SW 1271 (cell line): Measurements from ENCODE around the gene LILRA2.
"Not testable (repeated sequence)": the region's sequence is repeated elsewhere in the genome, so short reads cannot be mapped to it uniquely, and the experiment has no call there.

Source experiments
- DNase-seq, 2 experiments: peaks; one replicate each; lab custom pipeline; 2025; lab: John Stamatoyannopoulos, UW

LILRA2 gene

DNA sequence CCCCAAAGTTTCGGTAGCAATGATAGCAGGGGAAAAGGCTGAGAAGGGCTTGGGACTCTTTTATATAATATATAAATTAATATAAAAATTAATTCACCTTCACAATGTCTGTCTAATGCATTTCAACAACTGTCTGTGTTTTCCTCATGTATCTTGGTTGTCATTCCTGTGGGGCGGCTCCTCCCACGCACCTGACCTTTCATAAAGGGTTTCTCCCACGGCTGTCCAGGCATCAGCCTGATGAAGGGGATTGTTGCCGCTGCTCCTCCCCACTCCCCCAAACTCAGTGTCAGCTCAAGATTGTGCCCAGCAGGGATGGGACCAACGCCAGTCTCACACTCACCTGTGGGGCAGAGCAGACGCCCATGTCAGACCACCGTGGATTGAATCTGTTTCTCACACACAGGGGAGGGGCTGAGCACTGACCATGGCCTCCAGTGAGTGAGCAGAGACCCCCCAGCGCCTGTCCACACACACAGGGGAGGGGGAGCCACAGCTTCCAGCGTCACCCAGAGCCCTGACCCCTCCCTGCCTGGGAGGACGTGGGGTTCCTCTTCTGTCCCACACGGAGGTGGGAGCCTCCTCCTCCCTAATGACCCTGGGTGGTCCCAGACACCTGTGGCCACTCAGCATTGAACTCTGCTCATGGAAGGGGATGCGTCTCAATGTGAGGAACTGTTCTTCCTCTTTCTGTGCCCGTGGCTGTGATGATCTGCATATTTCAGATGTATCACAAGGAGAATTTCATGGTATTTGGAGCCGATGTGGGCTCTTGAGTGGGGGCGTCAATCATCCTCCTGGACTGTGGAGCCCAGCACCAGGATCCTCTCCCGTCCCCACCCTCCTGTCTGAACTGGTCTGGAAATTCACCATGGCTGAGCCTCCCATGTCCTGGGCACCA, 1.6 kb upstream of the LILRA2 start:
- DNase-seq, result not testable (repeated sequence)

DNA sequence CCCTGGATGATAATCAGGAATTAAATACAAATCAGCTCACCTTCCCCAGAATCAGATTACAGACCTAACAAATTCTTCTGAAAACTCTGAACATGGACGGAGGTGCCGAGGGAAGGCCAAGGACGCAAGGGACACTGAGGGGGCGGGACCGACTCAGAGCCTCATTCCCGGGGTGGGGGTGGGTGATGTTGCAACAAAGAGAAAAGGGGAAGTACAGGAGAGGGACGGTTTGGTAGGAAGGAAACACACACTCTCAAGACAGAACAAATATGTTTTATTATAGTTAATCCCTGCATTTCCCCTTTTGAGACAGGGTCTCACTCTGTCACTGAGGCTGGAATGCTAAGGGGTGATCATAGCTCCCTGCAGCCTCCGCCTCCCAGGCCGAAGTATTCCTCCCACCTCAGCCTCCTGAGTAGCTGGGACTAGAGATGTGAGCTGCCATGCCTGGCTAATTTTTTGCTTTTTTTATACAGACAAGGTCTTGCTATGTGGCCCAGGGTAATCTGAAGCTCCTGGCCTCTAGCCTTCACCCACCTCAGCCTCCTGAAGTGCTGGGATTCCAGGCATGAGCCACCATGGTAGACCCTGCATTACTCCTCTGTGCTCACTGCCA, 786 bp upstream of the LILRA2 start:
- DNase-seq, result no peak

DNA sequence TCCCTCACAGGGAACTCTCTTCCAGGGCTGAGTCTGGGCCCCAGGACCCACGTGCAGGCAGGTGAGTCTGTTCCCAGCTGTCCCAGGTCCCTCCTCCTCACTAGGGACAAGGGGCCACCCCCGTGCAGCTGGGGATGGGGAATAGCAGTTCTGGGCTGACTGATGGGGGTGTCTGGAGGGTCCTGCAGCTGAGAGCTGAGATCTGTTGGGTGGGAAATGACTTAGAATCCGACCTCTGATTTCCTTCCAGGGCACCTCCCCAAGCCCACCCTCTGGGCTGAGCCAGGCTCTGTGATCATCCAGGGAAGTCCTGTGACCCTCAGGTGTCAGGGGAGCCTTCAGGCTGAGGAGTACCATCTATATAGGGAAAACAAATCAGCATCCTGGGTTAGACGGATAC, 461 bp downstream of the LILRA2 start:
- no peak for DNase-seq

DNA sequence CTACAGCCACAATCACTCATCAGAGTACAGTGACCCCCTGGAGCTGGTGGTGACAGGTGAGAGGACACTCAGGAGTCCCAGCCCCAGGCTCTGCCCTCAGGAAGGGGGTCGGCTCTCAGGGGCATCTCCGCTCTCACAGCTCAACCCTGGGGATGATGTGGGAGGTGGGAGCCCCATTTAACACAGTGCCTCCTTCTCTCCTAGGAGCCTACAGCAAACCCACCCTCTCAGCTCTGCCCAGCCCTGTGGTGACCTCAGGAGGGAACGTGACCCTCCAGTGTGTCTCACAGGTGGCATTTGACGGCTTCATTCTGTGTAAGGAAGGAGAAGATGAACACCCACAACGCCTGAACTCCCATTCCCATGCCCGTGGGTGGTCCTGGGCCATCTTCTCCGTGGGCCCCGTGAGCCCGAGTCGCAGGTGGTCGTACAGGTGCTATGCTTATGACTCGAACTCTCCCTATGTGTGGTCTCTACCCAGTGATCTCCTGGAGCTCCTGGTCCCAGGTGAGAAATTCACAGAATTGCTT, 1.0 kb downstream of the LILRA2 start:
- no peak for DNase-seq

DNA sequence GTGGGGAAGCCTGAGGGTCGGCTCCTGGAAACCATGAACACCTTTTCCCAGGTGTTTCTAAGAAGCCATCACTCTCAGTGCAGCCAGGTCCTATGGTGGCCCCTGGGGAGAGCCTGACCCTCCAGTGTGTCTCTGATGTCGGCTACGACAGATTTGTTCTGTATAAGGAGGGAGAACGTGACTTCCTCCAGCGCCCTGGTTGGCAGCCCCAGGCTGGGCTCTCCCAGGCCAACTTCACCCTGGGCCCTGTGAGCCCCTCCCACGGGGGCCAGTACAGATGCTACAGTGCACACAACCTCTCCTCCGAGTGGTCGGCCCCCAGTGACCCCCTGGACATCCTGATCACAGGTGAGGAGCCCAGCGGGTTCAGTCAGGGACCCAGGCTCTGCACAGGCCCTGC, 1.6 kb downstream of the LILRA2 start:
- DNase-seq, result not testable (repeated sequence)

DNA sequence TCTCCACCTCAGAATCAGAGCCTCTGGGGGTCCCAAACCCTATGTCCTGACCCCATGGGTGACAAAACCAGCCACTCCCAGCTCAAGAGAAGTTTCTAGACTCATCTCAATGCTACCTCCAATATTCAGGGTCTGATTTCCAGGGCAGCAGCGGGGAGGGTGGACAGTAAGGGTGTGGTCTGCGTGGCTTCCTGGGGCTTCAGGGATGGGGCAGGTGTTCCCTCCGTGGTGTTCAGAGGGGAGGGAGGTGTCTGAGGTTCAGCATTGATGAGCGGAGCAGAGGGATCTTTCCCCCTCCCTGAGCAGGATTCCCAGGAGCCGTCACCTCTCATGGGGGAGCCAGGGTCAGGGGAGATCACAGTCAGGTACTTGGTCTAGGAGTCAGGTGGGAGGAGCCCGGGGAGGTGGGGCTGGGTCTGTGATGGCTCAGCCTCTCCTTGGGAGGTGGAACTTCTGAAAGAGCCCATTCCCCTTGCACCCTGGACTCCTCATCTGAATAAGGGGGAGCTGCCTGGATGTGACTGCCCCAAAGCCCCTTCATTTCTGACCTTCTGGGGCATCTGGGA, 2.9 kb downstream of the LILRA2 start:
- no peak for DNase-seq

DNA sequence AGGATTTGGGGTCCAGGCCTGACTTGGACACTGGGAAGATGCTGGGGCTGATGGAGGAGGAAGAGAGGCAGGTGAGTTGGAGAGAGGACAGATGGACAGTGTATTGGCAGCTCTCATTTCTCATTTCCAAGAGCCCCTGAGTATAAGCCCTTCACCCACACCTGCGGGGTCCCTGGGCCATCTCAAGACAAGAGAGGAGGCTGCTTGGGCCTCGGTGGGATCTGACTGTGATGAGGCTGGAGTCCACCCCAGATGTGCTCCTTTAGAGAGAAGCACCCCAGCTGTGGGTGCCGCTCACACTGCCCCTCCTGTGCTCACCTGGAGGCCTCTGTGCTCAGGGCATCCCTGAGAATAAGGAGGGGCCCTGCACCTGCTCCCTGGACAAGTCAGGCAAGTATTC, 3.7 kb downstream of the LILRA2 start:
- no peak for DNase-seq

DNA sequence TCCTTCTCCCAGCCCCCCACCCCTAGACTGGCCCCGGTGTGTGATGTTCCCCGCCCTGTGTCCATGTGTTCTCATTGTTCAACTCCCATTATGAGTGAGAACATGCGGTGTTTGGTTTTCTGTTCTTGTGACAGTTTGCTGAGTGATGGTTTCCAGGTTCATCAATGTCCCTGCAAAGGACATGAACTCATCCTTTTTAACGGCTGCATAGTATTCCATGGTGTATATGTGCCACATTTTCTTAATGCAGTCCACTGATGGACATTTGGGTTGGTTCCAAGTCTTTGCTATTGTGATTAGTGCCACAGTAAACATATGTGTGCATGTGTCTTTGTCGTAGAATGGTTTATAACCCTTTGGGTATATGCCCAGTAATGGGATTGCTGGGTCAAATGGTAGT, 4.7 kb downstream of the LILRA2 start:
- DNase-seq, result not testable (repeated sequence)

DNA sequence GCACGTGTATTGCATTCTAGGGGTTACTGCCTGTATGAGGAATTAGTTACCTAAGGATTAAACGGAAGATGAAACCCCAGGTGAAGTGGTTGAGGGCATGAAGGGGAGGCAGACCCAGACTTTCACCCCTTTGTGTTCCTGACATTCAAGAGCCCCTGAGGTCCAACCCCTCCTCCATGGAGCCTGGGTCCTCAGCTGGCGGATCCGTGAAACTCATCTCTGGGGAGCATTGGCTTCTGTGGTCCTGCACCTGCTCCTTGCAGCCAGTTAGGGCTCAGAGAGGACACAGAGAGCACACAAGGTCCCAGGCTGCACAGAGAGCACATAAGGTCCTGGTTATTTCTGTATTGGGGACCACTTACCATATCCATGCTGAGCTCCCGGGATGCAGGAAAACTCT, 12.8 kb downstream of the LILRA2 start:
- DNase-seq, result no peak

DNA sequence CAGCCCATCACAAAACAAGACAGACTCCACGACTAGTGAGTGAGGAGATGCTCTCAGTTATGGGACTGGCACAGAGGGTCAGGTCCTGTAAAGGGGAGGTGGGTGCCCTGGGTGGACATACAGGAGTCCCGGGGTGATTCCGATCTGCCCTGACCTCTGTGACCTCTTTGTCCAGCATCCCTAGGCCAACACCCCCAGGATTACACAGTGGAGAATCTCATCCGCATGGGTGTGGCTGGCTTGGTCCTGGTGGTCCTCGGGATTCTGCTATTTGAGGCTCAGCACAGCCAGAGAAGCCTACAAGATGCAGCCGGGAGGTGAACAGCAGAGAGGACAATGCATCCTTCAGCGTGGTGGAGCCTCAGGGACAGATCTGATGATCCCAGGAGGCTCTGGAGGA, 13.4 kb downstream of the LILRA2 start:
- no peak for DNase-seq

DNA sequence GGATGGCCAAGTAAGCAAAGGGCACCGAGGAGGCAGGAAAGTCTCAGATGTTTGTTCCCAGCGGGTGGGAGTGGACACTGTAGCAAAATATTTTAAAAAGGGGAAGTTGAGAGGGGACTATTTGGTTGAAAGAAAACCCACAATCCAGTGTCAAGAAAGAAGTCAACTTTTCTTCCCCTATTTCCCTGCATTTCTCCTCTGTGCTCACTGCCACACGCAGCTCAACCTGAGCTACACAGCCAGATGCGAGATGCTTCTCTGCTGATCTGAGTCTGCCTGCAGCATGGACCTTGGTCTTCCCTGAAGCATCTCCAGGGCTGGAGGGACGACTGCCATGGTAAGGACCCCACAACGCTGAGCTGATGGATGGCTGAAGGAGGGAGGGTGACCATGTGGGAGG, 19.9 kb downstream of the LILRA2 start, which contains the start of gene LILRA1:
Gene LILRA1 (plus strand): TSS at position 188 of the 400 bp plus-strand sequence. CDS start 613 bp downstream, outside the sequence.
- not testable (repeated sequence) for DNase-seq

DNA sequence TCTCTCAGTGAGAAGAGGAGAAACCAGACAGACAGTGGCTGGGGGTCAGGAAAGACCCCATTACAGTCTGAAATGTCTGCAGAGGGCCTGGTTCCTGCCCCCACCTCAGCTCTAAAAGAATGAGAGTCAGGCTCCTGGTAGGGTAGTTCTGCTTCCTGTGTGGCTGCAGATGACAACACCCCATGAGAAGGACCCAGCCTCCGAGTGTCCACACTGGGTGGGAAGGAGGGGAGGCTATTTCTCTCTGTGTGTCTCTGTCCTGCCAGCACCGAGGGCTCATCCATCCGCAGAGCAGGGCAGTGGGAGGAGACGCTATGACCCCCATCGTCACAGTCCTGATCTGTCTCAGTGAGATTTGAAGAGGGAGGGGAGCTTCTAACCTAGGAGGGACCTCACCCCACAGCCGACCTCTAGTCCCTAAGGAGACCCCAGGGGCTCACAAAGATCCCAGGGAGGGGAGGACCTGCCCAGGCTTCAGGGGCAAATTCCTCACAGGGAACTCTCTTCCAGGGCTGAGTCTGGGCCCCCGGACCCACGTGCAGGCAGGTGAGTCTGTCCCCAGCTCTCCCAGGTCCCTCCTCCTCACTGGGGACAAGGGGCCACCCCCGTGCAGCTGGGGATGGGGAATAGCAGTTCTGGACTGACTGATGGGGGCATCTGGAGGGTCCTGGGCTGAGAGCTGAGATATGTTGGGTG, 20.5 kb downstream of the LILRA2 start:
- DNase-seq, result not testable (repeated sequence)

DNA sequence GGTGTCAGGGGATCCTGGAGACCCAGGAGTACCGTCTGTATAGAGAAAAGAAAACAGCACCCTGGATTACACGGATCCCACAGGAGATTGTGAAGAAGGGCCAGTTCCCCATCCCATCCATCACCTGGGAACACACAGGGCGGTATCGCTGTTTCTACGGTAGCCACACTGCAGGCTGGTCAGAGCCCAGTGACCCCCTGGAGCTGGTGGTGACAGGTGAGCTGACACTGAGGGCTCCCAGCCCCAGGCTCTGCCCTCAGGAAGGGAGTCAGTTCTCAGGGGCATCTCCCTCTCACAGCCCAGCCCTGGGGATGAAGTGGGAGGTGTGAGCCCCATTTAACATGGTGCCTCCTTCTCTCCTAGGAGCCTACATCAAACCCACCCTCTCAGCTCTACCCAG, 21.1 kb downstream of the LILRA2 start:
- DNase-seq, result no peak

DNA sequence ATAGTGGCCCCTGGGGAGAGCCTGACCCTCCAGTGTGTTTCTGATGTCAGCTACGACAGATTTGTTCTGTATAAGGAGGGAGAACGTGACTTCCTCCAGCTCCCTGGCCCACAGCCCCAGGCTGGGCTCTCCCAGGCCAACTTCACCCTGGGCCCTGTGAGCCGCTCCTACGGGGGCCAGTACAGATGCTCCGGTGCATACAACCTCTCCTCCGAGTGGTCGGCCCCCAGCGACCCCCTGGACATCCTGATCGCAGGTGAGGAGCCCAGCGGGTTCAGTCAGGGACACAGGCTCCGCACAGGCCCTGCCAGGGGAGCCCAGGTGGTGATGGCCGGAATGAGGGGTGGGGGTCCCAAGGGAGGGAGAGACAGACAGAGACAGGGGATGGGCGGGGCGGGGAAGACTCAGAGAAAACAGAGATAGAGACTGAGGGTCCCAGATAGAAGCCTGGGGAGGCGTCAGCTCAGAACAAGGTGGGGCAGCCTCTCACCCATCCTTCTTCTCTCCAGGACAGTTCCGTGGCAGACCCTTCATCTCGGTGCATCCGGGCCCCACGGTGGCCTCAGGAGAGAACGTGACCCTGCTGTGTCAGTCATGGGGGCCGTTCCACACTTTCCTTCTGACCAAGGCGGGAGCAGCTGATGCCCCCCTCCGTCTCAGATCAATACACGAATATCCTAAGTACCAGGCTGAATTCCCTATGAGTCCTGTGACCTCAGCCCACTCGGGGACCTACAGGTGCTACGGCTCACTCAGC, 22.3 kb downstream of the LILRA2 start:
- DNase-seq, result not testable (repeated sequence)

DNA sequence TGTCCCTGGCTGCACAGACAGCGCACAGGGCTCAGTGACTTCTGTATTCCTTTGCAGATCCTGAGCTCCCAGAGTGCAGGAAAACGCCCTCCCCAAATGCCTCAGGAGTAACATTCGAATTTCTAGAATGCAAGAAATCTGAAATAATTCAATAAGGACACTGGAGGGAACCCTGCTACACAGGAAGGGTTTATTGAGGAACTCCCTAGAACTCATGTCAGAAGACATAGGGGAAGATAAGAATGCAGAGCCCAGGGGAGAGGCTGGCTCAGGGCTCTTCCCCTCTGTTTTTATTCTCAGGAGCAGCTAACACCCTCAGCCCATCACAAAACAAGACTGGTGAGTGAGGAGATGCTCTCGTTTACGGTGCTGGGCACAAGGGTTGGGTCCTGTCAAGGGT, 26.6 kb downstream of the LILRA2 start:
- DNase-seq, result no peak

DNA sequence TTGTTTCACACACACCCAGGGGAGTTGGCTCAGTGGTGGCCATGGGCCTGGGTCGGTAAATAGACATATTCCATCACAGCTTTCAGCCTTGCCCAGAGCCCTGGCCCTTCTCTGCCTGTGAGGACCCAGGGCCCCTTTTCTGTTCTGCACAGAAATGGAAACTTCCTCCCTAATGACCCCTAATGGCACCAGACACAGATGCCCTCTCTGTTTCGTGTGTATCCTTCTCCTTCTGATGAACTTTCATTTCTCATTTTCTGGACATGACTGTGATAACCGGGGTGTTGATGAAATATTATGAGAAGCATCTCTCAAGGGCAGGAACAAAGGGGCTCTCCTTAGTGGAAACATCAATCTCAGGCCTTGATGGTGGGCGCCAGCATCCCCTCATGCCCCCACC, 32.6 kb downstream of the LILRA2 start:
- DNase-seq, result no peak

DNA sequence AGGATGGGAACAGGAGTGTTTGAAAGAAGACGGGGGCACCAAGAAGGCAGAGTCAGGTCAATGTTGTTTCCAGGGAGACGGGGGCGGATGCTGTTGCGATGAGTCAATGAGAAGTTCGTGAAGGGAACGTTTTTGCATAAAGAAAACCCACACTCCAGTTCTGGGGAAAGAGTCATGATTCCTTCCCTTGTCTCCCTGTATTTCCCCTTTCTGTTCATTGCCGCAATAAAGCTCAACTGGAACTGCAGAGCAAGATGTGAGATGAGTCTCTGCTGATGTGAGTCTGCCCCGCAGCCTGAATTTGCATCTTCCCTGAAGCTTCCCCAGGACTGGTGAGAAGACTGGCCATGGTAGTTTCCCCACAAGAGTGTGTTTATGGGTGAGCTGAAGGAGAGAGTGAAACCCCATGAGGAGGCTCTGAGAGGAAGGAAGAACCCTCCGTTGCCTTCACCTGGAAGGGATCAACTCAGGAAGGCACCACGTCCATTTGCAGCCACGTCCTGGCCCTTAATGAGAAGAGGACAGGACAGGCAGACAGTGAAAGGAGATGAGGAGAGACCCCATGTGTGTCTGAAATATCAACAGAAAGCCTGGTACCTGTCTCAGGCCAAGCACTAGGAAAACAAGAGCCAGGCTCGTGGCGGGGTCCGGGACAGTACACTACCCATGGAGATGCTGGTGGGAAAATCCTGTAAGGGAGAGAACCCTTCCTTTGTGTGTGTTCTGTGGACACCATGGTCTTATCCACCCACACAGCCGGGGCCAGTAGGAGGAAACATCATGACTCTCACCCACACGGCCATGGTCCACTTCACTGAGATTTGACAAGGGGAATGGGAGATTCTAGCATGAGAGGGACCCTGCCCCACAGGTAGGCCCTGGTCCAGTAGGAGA, 33.5 kb downstream of the LILRA2 start:
- DNase-seq, result no peak

DNA sequence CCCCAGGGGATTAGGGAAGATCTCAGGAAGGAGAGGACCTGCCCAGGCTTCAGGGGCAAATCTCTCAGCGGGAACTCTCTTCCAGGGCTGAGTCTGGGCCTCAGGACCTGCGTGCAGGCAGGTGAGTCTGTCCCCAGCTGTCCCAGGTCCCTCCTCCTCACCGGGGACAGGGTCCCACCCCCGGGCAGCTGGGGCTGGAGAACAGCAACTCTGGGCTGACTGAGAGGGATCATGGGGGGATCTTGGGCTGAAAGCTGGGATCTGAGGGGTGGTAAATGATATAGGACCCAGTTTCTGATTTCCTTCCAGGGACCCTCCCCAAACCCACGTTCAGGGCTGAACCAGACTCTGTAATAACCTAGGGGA, 34.2 kb downstream of the LILRA2 start:
- no peak for DNase-seq

DNA sequence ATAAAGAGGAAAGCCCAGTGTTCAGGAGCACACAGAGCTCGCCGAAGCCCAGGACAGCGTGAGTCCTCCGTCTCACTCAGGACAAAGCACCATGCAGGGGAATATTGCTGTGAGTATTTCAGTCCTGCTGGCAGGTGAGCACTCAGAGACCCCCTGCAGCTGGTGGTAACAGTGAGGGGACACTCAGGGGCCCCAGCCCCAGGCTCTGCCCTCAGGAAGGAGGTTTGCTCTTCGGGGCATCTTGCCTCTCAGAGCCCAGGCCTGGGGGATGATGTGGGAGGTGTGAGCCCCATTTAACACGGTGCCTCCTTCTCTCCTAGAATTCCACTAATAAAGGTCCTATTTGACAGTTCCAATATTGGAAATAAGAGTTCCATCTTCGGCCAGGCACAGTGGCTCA, 34.6 kb downstream of the LILRA2 start:
- no peak for DNase-seq

DNA sequence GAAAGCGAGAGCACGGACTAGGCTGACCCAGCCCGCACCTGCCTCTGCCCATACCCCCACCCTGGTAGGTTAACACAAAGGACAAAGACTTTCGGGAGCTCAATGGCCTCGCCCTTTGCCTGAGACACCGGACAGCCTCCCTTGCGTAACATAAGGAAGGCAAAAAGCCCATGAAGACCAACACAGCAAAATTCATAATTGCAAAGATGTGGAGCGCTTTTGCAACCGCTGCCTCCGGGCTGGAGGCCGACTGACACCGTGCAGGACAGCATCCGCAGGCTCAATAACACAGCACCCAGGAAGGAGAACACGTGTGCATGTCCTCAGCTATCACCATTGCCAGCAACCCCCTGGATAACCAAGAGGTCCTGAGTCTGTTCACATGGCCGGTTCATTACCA, 35.2 kb downstream of the LILRA2 start:
- DNase-seq, result no peak
